Activated gamma-delta T cell (primary cell): ENCODE measurements around the gene LRMDA.
"Not testable (repeated sequence)": the region's sequence is repeated elsewhere in the genome, so short reads cannot be mapped to it uniquely, and the experiment has no call there.

Experiments
- DNase-seq: peaks from one replicate; lab custom pipeline; 2025; lab: John Stamatoyannopoulos, UW

Gene LRMDA

GRCh38 chr10:75507469-75507868, 76.0 kb downstream of the LRMDA start:
- no peak for DNase-seq

GRCh38 chr10:75508239-75508813, 76.9 kb downstream of the LRMDA start:
- DNase-seq, result no peak

GRCh38 chr10:75508814-75509306, 77.4 kb downstream of the LRMDA start:
- DNase-seq, result no peak

GRCh38 chr10:75509706-75510105, 78.3 kb downstream of the LRMDA start:
- DNase-seq, result no peak

GRCh38 chr10:75511011-75511410, 79.6 kb downstream of the LRMDA start:
- no peak for DNase-seq

GRCh38 chr10:75512203-75512933, 80.9 kb downstream of the LRMDA start:
- DNase-seq, result no peak

GRCh38 chr10:75513292-75513885, 82.0 kb downstream of the LRMDA start:
- DNase-seq, result no peak

- no peak for DNase-seq
Measured at GRCh38 chr10:75514830-75515229, 83.4 kb downstream of the LRMDA start.

GRCh38 chr10:75516154-75516553, 84.7 kb downstream of the LRMDA start:
- not testable (repeated sequence) for DNase-seq

- not testable (repeated sequence) for DNase-seq
Measured at GRCh38 chr10:75519213-75519612, 87.8 kb downstream of the LRMDA start.

- not testable (repeated sequence) for DNase-seq
Measured at GRCh38 chr10:75521194-75521829, 89.9 kb downstream of the LRMDA start.

GRCh38 chr10:75525067-75525466, 93.6 kb downstream of the LRMDA start:
- no peak for DNase-seq

GRCh38 chr10:75525646-75526045, 94.2 kb downstream of the LRMDA start:
- DNase-seq, result no peak

- DNase-seq, result no peak
Measured at GRCh38 chr10:75527542-75527941, 96.1 kb downstream of the LRMDA start.

GRCh38 chr10:75528392-75528791, 97.0 kb downstream of the LRMDA start:
- no peak for DNase-seq

GRCh38 chr10:75530299-75530698, 98.9 kb downstream of the LRMDA start:
- DNase-seq, result no peak

GRCh38 chr10:75531571-75532031, 100.2 kb downstream of the LRMDA start:
- DNase-seq, result no peak

- no peak for DNase-seq
Measured at GRCh38 chr10:75532253-75532924, 101.0 kb downstream of the LRMDA start.

GRCh38 chr10:75538144-75538543, 106.7 kb downstream of the LRMDA start:
- no peak for DNase-seq

- DNase-seq, result no peak
Measured at GRCh38 chr10:75538765-75539164, 107.3 kb downstream of the LRMDA start.

- DNase-seq, result no peak
Measured at GRCh38 chr10:75540357-75540966, 109.0 kb downstream of the LRMDA start.

GRCh38 chr10:75540981-75541380, 109.6 kb downstream of the LRMDA start:
- no peak for DNase-seq
